HG03520 (cell line): ENCODE measurements around the gene CDH13.

ENCODE experiments used
- ATAC-seq: cut with Tn5 transposase; IDR thresholded peaks from one replicate; pipeline ENCODE4 v1.9.1; 2021; ENCODE audit warnings: mild to moderate bottlenecking, moderate library complexity; ENCODE audit not compliant: unreplicated experiment

The CDH13 gene

GRCh38 chr16:83586461-83587200 is 959.9 kb downstream of the CDH13 start:
- ATAC-seq, result no peak

DNA sequence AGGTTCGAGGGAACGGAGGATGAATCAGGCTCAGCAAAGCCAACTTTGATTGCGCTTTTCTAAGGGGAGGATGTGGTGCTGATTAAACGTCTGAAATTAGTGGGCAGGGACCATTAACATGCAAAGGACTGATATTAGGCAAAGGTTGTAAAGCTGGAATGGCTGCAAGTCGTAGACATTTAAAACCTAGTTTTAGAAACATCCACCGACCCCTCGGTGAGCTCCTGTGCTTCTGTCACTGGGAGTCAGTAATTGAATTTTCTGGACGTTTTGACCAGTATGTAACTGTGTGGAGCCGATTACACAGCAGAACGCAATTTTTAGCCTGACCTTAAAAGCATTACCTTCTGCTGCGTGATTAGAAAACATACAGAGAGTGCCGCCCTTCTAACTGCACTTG is 960.4 kb downstream of the CDH13 start:
- ATAC-seq, result no peak

GRCh38 chr16:83588070-83588469 is 961.3 kb downstream of the CDH13 start:
- no peak for ATAC-seq

DNA sequence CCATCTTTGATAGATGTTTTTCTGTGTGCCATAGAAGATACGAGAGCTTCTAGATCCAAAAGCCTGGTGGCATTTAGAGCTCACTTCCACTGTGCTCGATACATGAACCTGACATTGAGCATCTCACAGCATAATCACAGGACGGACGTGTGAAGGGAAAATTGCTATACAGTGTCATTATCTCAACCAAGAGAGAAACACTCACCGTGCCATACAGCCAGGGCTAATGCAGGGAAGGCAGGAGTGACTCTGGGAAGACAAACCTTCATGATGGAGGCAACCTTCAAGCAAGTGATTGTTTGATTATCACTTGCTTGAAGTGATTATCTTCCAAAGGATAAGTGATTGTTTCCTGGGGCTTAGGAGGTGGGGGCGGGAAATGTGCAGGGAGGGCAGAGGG is 962.8 kb downstream of the CDH13 start:
- ATAC-seq, result no peak

DNA sequence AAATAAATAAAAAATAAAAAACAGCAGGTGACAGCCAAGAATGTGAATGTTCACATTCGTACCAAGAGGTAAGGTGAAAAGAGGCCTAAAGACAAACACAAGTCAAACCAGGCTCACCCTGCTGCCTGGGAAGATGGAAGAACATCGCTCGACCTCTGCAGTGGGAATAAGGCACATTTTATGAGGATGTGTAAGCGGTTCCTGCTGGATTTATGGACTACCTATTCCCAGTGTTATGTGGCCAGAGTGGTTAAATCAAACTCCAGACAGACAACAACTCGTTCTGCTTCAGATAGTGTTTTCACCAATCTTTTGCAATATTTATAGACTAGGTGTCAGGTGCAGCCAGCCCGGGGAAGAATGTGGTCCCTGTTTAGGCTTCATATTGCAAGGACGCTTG is 966.0 kb downstream of the CDH13 start:
- no peak for ATAC-seq

DNA sequence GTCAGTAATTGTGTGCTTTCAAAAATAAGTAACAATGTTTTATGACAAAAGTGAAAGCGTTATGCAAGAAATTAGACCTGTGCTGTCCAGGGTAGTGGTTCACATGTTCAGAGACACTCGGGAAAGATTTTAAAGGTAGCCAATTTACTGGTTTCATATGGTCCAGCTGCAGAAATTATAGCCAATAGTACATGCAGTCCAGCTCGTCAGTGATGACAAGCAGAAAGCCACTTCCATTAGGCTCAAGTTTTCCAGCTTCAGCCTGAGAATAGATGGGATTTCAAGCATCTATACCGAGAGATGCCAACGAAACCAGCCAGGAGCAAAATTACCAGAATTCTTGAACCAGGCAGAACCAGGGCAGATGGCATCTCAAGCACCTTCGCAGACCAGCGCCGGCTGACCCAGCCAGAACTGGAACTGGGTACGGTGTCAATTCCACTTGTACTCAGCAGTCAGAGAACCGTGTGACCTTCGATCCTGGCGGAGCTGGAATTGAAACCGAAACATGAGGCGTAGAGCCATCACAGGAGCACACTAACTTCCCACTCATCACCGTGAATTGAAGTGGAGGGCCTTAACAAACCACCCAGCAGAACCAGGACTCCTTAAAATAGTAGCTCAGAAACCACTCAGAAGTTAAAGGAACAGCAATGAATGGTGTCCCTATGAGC is 973.2 kb downstream of the CDH13 start:
- no peak for ATAC-seq

GRCh38 chr16:83602761-83603722 is 976.3 kb downstream of the CDH13 start:
- no peak for ATAC-seq

GRCh38 chr16:83603723-83604570 is 977.2 kb downstream of the CDH13 start:
- no peak for ATAC-seq

DNA sequence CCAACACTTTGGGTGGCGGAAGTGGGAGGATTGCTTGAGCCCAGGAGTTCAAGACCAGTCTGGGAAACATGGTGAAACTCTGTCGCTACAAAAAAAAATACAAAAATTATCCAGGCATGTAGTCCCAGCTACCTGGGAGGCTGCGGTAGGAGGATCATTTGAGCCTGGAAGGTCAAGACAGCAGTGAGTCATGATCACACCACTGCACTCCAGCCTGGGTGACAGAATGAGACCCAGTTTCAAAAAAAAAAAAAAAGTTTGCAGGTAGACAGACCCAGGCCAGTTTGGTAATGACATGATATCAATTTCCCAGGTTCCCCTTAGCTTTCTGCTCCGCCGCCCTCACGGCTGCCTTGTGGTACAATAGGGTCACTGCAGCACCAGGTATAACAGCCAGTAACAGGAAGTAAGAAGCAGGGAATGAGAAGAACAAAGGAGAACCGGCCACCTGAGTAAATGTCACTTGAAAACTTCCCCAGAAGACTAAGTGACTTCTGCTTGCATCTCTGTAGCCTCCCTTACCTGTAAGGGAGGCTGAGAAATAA is 979.8 kb downstream of the CDH13 start:
- ATAC-seq, result no peak

DNA sequence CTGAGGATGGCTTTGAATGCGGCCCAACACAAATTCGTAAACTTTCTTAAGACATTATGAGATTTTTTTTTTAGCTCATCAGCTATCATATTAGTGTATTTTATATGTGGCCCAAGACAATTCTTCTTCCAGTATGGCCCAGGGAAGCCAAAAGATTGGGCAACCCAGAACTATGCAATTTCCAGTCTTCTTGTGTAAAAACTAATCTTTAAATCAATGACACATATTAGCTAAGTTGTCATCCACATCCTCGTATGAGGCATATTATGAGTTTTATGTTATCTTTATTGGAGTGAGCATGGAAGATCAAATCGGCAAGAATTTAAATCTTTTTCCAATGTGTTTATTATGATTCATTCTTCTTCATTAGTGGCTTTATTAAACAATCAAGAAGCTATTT is 982.4 kb downstream of the CDH13 start:
- no peak for ATAC-seq

- no peak for ATAC-seq
Measured at GRCh38 chr16:83615141-83615952, 988.6 kb downstream of the CDH13 start.

DNA sequence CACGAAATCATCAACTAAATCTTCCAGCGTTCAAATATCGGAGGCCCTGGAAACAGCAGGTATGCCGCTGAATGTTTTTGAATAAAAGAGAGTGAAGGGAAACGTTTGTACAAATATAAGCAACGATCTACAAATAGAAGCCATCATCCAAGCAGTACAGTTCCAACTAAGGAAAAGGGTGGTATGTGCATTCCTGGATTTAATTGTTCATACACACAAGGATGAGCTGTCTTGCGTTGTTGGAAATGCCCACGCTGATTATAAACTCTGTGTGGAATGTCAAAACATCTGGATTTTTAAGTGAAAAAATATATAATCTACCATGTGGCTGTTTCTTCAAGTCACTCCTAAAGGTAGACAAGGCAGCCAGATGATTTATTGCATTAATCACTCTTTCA is 989.2 kb downstream of the CDH13 start:
- no peak for ATAC-seq

- no peak for ATAC-seq
Measured at GRCh38 chr16:83619381-83620150, 992.8 kb downstream of the CDH13 start.

DNA sequence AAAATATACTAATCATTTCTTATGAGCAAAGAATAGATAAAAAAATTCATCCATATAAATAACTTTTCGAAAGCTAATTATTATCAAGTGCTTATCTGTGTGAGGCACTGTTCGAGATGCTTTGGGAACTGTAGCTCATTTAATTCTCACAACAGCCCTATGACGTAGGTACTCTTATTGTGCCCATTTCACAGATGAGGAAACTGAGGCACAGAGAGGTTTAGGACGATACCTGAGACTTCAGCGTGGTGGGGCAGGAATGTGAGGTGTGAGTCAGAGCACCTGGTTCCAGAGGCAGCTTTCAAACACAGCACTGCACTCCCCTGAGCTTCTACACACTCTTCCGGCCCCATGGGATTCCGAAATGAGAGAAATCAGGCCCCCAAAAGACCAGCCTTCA is 995.2 kb downstream of the CDH13 start:
- no peak for ATAC-seq

DNA sequence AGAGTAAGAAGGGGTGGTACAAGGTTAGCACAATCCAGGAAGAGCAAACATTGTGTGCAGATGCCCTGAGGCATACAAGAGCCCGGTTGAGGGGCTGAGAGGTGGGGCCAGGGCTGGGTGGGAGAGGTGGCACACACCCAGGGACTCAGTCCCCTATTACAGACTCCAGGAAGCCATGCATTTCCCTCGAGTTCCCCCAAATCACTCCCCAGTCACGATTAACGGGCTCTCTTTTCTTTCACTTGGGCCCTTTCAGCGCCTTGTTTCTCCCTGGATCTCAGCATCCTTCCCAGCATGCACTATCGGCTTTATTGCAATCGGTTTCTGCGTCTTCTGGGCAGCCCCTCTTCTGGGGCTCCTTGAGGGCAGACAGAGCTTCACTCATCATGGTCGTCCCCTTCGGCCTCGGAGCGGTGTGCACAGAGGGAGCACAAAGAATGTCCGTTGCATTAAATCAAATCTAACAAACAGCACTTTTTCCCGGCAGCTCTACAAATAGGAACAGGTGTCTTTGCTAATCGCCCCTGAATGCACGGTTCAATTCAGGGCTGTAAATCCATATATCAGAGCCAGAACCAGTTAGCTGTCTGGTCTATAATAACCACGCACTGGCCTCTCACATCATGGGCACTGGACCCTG is 996.4 kb downstream of the CDH13 start:
- no peak for ATAC-seq

GRCh38 chr16:83623892-83624291 is 997.1 kb downstream of the CDH13 start:
- no peak for ATAC-seq

DNA sequence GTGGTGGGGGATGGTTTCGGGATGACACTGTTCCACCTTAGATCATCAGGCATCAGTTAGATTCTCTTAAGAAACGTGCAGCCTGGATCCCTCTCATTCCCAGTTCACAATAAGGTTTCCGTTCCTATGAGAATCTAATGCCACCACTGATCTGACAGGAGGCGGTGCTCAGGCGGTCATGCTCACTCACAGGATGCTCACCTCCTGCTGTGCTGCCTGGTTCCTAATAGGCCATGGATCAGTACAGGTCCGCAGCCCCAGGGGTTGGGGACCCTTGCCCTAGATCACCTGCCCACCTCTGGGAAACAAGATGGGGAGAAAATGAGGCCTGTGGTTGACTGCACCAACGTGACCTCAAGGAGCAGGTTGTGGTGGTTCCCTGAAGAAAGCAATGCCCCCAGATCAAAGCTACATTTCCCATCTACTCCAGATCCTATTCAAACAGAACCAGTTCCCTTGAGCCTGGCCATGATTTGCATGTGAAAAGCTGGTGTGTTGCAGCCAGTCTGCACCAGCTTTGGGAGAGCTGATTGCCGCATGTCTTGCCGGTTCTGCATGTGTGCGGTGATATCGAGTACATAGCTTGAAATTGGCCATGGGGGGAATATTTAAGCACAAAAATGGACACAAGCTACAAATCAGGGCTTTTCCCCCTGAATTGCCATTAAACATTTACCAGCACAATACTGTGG is 997.8 kb downstream of the CDH13 start:
- no peak for ATAC-seq

- ATAC-seq, result no peak
Measured at GRCh38 chr16:83626204-83626603, 999.4 kb downstream of the CDH13 start.
